ENCODE data around the gene TMEM176A.

DNA sequence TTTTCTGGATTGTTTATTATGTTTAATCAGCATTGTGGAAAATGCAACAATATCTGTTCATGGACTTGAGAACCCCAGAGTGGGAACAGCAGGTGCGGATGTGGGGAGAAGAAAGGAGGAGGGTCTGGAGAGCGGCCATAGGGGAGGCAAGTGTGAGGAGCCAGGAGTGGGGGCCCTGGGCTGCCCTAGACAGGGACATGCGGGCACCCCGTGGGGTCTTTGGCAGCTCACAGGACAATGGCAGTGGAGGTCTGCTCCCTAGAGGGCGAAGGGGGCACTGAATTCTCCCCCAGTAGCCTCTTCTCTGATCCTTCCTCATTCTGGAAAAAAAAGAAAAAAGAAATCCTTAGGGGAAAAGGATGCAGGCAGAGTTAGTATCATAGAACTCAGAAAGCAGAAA, 9.3 kb upstream of the TMEM176A start:
- no peak for TF ChIP-seq EZH2phosphoT487 (IDR thresholded peaks at IDR 0.05; ENCODE audit: insufficient read depth, low read depth)
- TF ChIP-seq EZH2 (IDR thresholded peaks at IDR 0.05; ENCODE audit: insufficient read depth, poor library complexity, severe bottlenecking) = no peak
